H1 (cell line): ENCODE measurements around the gene TBX2.

ENCODE experiments used
- ATF3 ChIP-seq: IDR thresholded peaks from 2 replicates; pipeline ENCODE4 v1.6.1; 2011; ENCODE audit warnings: low read depth, mild to moderate bottlenecking, low read length; ENCODE audit not compliant: insufficient read depth
- CTCF ChIP-seq, 3 experiments: IDR thresholded peaks; 1 replicate in 2 of 3; 2 replicates in 1 of 3; pipeline versions ENCODE4 v1.5.1 to v1.6.1; 2011; ENCODE audit warnings: low read length in 3 of 3, mild to moderate bottlenecking in 3 of 3, inconsistent platforms in 2 of 3, low read depth in 1 of 3, moderate library complexity in 1 of 3; ENCODE audit not compliant: insufficient read depth in 1 of 3; ENCODE audit errors: control extremely low read depth in 1 of 3

GRCh38 chr17:61402978-61403800, 3.5 kb downstream of the TBX2 start:
- TF ChIP-seq CTCF (IDR thresholded peaks at IDR 0.05; ENCODE audit: control extremely low read depth in 1 of 3, insufficient read depth in 1 of 3, low read depth in 1 of 3, low read length in 3 of 3) = no peak
- no peak for TF ChIP-seq ATF3
